Measurements from ENCODE around the gene NMUR2.

The NMUR2 gene

GRCh38 chr5:152405145-152405544 is at the start of gene NMUR2:
Gene NMUR2 (minus strand): TSS chr5:152405279. CDS start chr5:152405113, 166 bp downstream.
- Histone ChIP-seq H3K4me1 (ENCODE audit: insufficient read depth, low read length) (no peaks in the 10 kb centered on the region), H3K27me3 (ENCODE audit: control insufficient read depth in 1 of 2, insufficient read depth in 2 of 2, low read length in 2 of 2) (no peaks in the 10 kb centered on the region), H3K9me3 (ENCODE audit: low read length) (no peaks in the 10 kb centered on the region), H3K27ac (ENCODE audit: low read depth, low read length) (no peak within 1 kb of the TSS), H3K4me3 (ENCODE audit: low read depth in 1 of 2, low read length in 2 of 2) (no peak within 1 kb of the TSS), H3K36me3 (ENCODE audit: insufficient read depth, low read length) (no peaks in the 10 kb centered on the region), H3K9ac (ENCODE audit: low read length) (no peak within 1 kb of the TSS)

- H3K9me3 ChIP-seq (ENCODE audit: low read length), result no peaks in the 10 kb centered on the region
- H3K36me3 ChIP-seq (ENCODE audit: insufficient read depth, low read length), result no peaks in the 10 kb centered on the region
- no peaks in the 10 kb centered on the region for H3K4me1 ChIP-seq (ENCODE audit: insufficient read depth, low read length)
- H3K27ac ChIP-seq (ENCODE audit: low read depth, low read length), result no peak overlapping the region
- H3K27me3 ChIP-seq (ENCODE audit: control insufficient read depth in 1 of 2, insufficient read depth in 2 of 2, low read length in 2 of 2), result no peaks in the 10 kb centered on the region
- no peak overlapping the region for H3K4me3 ChIP-seq (ENCODE audit: low read depth in 1 of 2, low read length in 2 of 2)
- no peak overlapping the region for H3K9ac ChIP-seq (ENCODE audit: low read length)
Observed at GRCh38 chr5:152443935-152444334, 38.9 kb upstream of the NMUR2 start.

- H3K27ac ChIP-seq (ENCODE audit: low read depth, low read length), result no peak overlapping the region
- H3K36me3 ChIP-seq (ENCODE audit: insufficient read depth, low read length), result no peaks in the 10 kb centered on the region
- H3K9me3 ChIP-seq (ENCODE audit: low read length), result no peaks in the 10 kb centered on the region
- no peaks in the 10 kb centered on the region for H3K27me3 ChIP-seq (ENCODE audit: control insufficient read depth in 1 of 2, insufficient read depth in 2 of 2, low read length in 2 of 2)
- H3K4me3 ChIP-seq (ENCODE audit: low read depth in 1 of 2, low read length in 2 of 2), result no peak overlapping the region
- H3K4me1 ChIP-seq (ENCODE audit: insufficient read depth, low read length), result no peaks in the 10 kb centered on the region
- H3K9ac ChIP-seq (ENCODE audit: low read length), result no peak overlapping the region
Observed at GRCh38 chr5:152439791-152440190, 34.7 kb upstream of the NMUR2 start.

GRCh38 chr5:152437866-152438265 is 32.8 kb upstream of the NMUR2 start:
- Histone ChIP-seq H3K4me1 (ENCODE audit: insufficient read depth, low read length) (no peaks in the 10 kb centered on the region), H3K4me3 (ENCODE audit: low read depth in 1 of 2, low read length in 2 of 2) (no peak overlapping the region)

GRCh38 chr5:152427721-152428120 is 22.6 kb upstream of the NMUR2 start:
- Histone ChIP-seq H3K4me3 (ENCODE audit: low read depth in 1 of 2, low read length in 2 of 2) (no peak overlapping the region), H3K9me3 (ENCODE audit: low read length) (no peaks in the 10 kb centered on the region), H3K4me1 (ENCODE audit: insufficient read depth, low read length) (no peaks in the 10 kb centered on the region), H3K9ac (ENCODE audit: low read length) (no peak overlapping the region), H3K27me3 (ENCODE audit: control insufficient read depth in 1 of 2, insufficient read depth in 2 of 2, low read length in 2 of 2) (no peaks in the 10 kb centered on the region), H3K36me3 (ENCODE audit: insufficient read depth, low read length) (no peaks in the 10 kb centered on the region), H3K27ac (ENCODE audit: low read depth, low read length) (no peak overlapping the region)

More at GRCh38 chr5:152437866-152438265, 32.8 kb upstream of the NMUR2 start:
- H3K36me3 ChIP-seq (ENCODE audit: insufficient read depth, low read length), result no peaks in the 10 kb centered on the region
- no peak overlapping the region for H3K27ac ChIP-seq (ENCODE audit: low read depth, low read length)
- no peaks in the 10 kb centered on the region for H3K27me3 ChIP-seq (ENCODE audit: control insufficient read depth in 1 of 2, insufficient read depth in 2 of 2, low read length in 2 of 2)
- no peaks in the 10 kb centered on the region for H3K9me3 ChIP-seq (ENCODE audit: low read length)
- H3K9ac ChIP-seq (ENCODE audit: low read length), result no peak overlapping the region

- Histone ChIP-seq H3K4me1 (ENCODE audit: insufficient read depth, low read length) (no peaks in the 10 kb centered on the region), H3K9me3 (ENCODE audit: low read length) (no peaks in the 10 kb centered on the region), H3K27me3 (ENCODE audit: control insufficient read depth in 1 of 2, insufficient read depth in 2 of 2, low read length in 2 of 2) (no peaks in the 10 kb centered on the region), H3K27ac (ENCODE audit: low read depth, low read length) (no peak overlapping the region), H3K9ac (ENCODE audit: low read length) (no peak overlapping the region), H3K4me3 (ENCODE audit: low read depth in 1 of 2, low read length in 2 of 2) (no peak overlapping the region), H3K36me3 (ENCODE audit: insufficient read depth, low read length) (no peaks in the 10 kb centered on the region)
Observed at GRCh38 chr5:152425083-152425482, 20.0 kb upstream of the NMUR2 start.

GRCh38 chr5:152424501-152424900 is 19.4 kb upstream of the NMUR2 start:
- no peak overlapping the region for H3K27ac ChIP-seq (ENCODE audit: low read depth, low read length)
- H3K4me3 ChIP-seq (ENCODE audit: low read depth in 1 of 2, low read length in 2 of 2), result no peak overlapping the region
- no peak overlapping the region for H3K9ac ChIP-seq (ENCODE audit: low read length)
- no peaks in the 10 kb centered on the region for H3K4me1 ChIP-seq (ENCODE audit: insufficient read depth, low read length)
- no peaks in the 10 kb centered on the region for H3K27me3 ChIP-seq (ENCODE audit: control insufficient read depth in 1 of 2, insufficient read depth in 2 of 2, low read length in 2 of 2)
- no peaks in the 10 kb centered on the region for H3K36me3 ChIP-seq (ENCODE audit: insufficient read depth, low read length)
- no peaks in the 10 kb centered on the region for H3K9me3 ChIP-seq (ENCODE audit: low read length)

- no peak overlapping the region for H3K4me3 ChIP-seq (ENCODE audit: low read depth in 1 of 2, low read length in 2 of 2)
- H3K4me1 ChIP-seq (ENCODE audit: insufficient read depth, low read length), result no peaks in the 10 kb centered on the region
- no peak overlapping the region for H3K9ac ChIP-seq (ENCODE audit: low read length)
- H3K27me3 ChIP-seq (ENCODE audit: control insufficient read depth in 1 of 2, insufficient read depth in 2 of 2, low read length in 2 of 2), result no peaks in the 10 kb centered on the region
- H3K9me3 ChIP-seq (ENCODE audit: low read length), result no peaks in the 10 kb centered on the region
- H3K36me3 ChIP-seq (ENCODE audit: insufficient read depth, low read length), result no peaks in the 10 kb centered on the region
- H3K27ac ChIP-seq (ENCODE audit: low read depth, low read length), result no peak overlapping the region
Observed at GRCh38 chr5:152422081-152422480, 17.0 kb upstream of the NMUR2 start.

GRCh38 chr5:152412129-152412528 is 7.0 kb upstream of the NMUR2 start:
- Histone ChIP-seq H3K27ac (ENCODE audit: low read depth, low read length) (no peak overlapping the region), H3K9ac (ENCODE audit: low read length) (no peak overlapping the region), H3K36me3 (ENCODE audit: insufficient read depth, low read length) (no peaks in the 10 kb centered on the region), H3K4me3 (ENCODE audit: low read depth in 1 of 2, low read length in 2 of 2) (no peak overlapping the region), H3K9me3 (ENCODE audit: low read length) (no peaks in the 10 kb centered on the region), H3K4me1 (ENCODE audit: insufficient read depth, low read length) (no peaks in the 10 kb centered on the region), H3K27me3 (ENCODE audit: control insufficient read depth in 1 of 2, insufficient read depth in 2 of 2, low read length in 2 of 2) (no peaks in the 10 kb centered on the region)

- Histone ChIP-seq H3K9ac (ENCODE audit: low read length) (no peak overlapping the region), H3K4me3 (ENCODE audit: low read depth in 1 of 2, low read length in 2 of 2) (no peak overlapping the region), H3K9me3 (ENCODE audit: low read length) (no peaks in the 10 kb centered on the region), H3K36me3 (ENCODE audit: insufficient read depth, low read length) (no peaks in the 10 kb centered on the region), H3K27me3 (ENCODE audit: control insufficient read depth in 1 of 2, insufficient read depth in 2 of 2, low read length in 2 of 2) (no peaks in the 10 kb centered on the region), H3K4me1 (ENCODE audit: insufficient read depth, low read length) (no peaks in the 10 kb centered on the region), H3K27ac (ENCODE audit: low read depth, low read length) (no peak overlapping the region)
Observed at GRCh38 chr5:152406082-152406481, 1.0 kb upstream of the NMUR2 start.

- Histone ChIP-seq H3K9me3 (ENCODE audit: low read length) (no peaks in the 10 kb centered on the region), H3K27me3 (ENCODE audit: control insufficient read depth in 1 of 2, insufficient read depth in 2 of 2, low read length in 2 of 2) (no peaks in the 10 kb centered on the region), H3K4me3 (ENCODE audit: low read depth in 1 of 2, low read length in 2 of 2) (no peak overlapping the region), H3K4me1 (ENCODE audit: insufficient read depth, low read length) (no peaks in the 10 kb centered on the region), H3K9ac (ENCODE audit: low read length) (no peak overlapping the region), H3K27ac (ENCODE audit: low read depth, low read length) (no peak overlapping the region), H3K36me3 (ENCODE audit: insufficient read depth, low read length) (no peaks in the 10 kb centered on the region)
Observed at GRCh38 chr5:152404494-152404893, 585 bp downstream of the NMUR2 start.

GRCh38 chr5:152403046-152403445 is 2.0 kb downstream of the NMUR2 start:
- Histone ChIP-seq H3K9me3 (ENCODE audit: low read length) (no peaks in the 10 kb centered on the region), H3K9ac (ENCODE audit: low read length) (no peak overlapping the region), H3K27ac (ENCODE audit: low read depth, low read length) (no peak overlapping the region), H3K4me3 (ENCODE audit: low read depth in 1 of 2, low read length in 2 of 2) (no peak overlapping the region), H3K36me3 (ENCODE audit: insufficient read depth, low read length) (no peaks in the 10 kb centered on the region), H3K27me3 (ENCODE audit: control insufficient read depth in 1 of 2, insufficient read depth in 2 of 2, low read length in 2 of 2) (no peaks in the 10 kb centered on the region), H3K4me1 (ENCODE audit: insufficient read depth, low read length) (no peaks in the 10 kb centered on the region)
